Uterus (tissue), 4 donors: ENCODE data around the gene ADGRL3. TPM values are rescaled to one million over a fixed set of nuclear protein-coding genes. Genes with fewer than 3 reads are reported as not detected.

Experiments
- DNase-seq, 2 donors: peaks; one replicate each; pipeline ENCODE4 v3.0.0-alpha.2; 2019 to 2020
- H3K27ac ChIP-seq, 2 donors: fragments of 200-600 bp; sonication (generic); 1 replicate in 1 of 2; 2 replicates in 1 of 2; pipeline ENCODE4 v1.5.1; 2016 to 2018
- H3K27me3 ChIP-seq, 2 donors: fragments of 200-600 bp; sonication (generic); one replicate each; pipeline ENCODE4 v1.5.1; 2018 to 2019; ENCODE audit warnings: control low read depth in 1 of 2
- H3K36me3 ChIP-seq, 2 donors: fragments of 200-600 bp; sonication (generic); one replicate each; pipeline ENCODE4 v1.5.1; 2019; ENCODE audit warnings: control low read depth in 1 of 2
- H3K4me1 ChIP-seq, 2 donors: fragments of 200-600 bp; sonication (generic); one replicate each; pipeline ENCODE4 v1.5.1; 2018 to 2019; ENCODE audit warnings: control low read depth in 1 of 2
- H3K4me3 ChIP-seq, 2 donors: fragments of 200-600 bp; sonication (generic); 1 replicate in 1 of 2; 2 replicates in 1 of 2; pipeline ENCODE4 v1.5.1; 2018 to 2019; ENCODE audit warnings: mild to moderate bottlenecking in 1 of 2
- H3K9me3 ChIP-seq, 2 donors: fragments of 200-600 bp; sonication (generic); one replicate each; pipeline ENCODE4 v1.5.1; 2019; ENCODE audit warnings: control low read depth in 1 of 2
- CTCF ChIP-seq, 4 experiments: fragments of 200-600 bp in 2 of 4; fragments of 450-650 bp in 2 of 4; sonication (generic) in 2 of 4; IDR thresholded peaks; one replicate each; pipeline ENCODE4 v1.5.1; 2016 to 2019; ENCODE audit warnings: antibody characterized with exemption in 4 of 4, mild to moderate bottlenecking in 2 of 4, moderate library complexity in 1 of 4
- POLR2A ChIP-seq, 2 donors: fragments of 450-650 bp; IDR thresholded peaks; one replicate each; pipeline ENCODE4 v1.6.1; 2016; ENCODE audit warnings: antibody characterized with exemption in 2 of 2, mild to moderate bottlenecking in 1 of 2, moderate library complexity in 1 of 2
- intact Hi-C: fragments of 100-400 bp; cut with DNase I; formaldehyde crosslinking; loops from one replicate; pipeline ENCODE4 v1.15.1; 2023; ENCODE audit warnings: low total_unique reads
- total RNA-seq, 4 donors: library from RNA; depleted of rRNA in 3 of 4; stranded (reverse); fragments of >200 nt in 3 of 4; gene quantifications; one replicate each; pipeline versions ENCODE4 v1.1.0 to v1.2.4, GENCODE V29; 2014 to 2023
- donor health status: DM: yes; HTN: yes; CAD: no.

Gene ADGRL3
- total RNA-seq, 4 donors from 2014 or later: 31.5 to 411 (median 74.3) TPM

- Histone ChIP-seq H3K4me3 (no peak overlapping the region), H3K27me3 (no peaks in the 10 kb centered on the region), H3K4me1 (no peaks in the 10 kb centered on the region), H3K9me3 (no peaks in the 10 kb centered on the region), H3K36me3 (no peaks in the 10 kb centered on the region), H3K27ac (no peak overlapping the region)
- DNase-seq: no peak
- intact Hi-C loops: no loop called here
- TF ChIP-seq POLR2A (IDR thresholded peaks at IDR 0.05) (no peak), CTCF (IDR thresholded peaks at IDR 0.05) (no peak)
Measured at GRCh38 chr4:61864286-61864685, 664.2 kb downstream of the ADGRL3 start.

GRCh38 chr4:61866378-61867030 is 666.4 kb downstream of the ADGRL3 start:
- H3K9me3 ChIP-seq: no peaks in the 10 kb centered on the region
- intact Hi-C loops: no loop called here
- TF ChIP-seq CTCF (IDR thresholded peaks at IDR 0.05): no peak
- TF ChIP-seq POLR2A (IDR thresholded peaks at IDR 0.05): no peak
- no peaks in the 10 kb centered on the region for H3K27me3 ChIP-seq
- no peak overlapping the region for H3K27ac ChIP-seq
- H3K36me3 ChIP-seq: no peaks in the 10 kb centered on the region
- no peak for DNase-seq
- no peaks in the 10 kb centered on the region for H3K4me1 ChIP-seq
- no peak overlapping the region for H3K4me3 ChIP-seq

GRCh38 chr4:61872983-61873382 is 672.9 kb downstream of the ADGRL3 start:
- Histone ChIP-seq H3K36me3 (no peaks in the 10 kb centered on the region), H3K9me3 (no peaks in the 10 kb centered on the region), H3K4me3 (no peak overlapping the region), H3K27me3 (no peaks in the 10 kb centered on the region), H3K27ac (no peak overlapping the region), H3K4me1 (no peaks in the 10 kb centered on the region)
- TF ChIP-seq CTCF (IDR thresholded peaks at IDR 0.05) (no peak), POLR2A (IDR thresholded peaks at IDR 0.05) (no peak)
- intact Hi-C loops: no loop called here
- DNase-seq: no peak

DNA sequence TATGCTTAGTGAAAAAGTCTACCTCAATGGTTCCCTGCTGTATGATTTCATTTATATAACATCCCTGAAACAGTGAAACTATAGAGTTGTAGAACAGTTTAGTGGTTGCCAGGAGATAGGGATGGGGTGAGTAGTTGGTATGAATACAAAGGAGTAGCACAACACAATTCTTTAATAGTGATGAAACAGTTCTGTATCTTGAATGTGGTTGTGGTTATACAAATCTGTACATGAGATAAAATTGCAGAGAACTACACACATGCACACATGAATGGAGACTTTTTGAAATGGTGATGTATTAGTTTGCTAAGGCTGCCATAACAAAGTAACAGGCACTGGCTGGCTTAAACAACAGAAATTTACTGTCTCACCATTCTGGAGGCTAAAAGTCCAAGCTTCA is 677.1 kb downstream of the ADGRL3 start:
- intact Hi-C loops: no loop called here
- TF ChIP-seq CTCF (IDR thresholded peaks at IDR 0.05) (no peak), POLR2A (IDR thresholded peaks at IDR 0.05) (no peak)
- H3K27ac ChIP-seq: no peak overlapping the region
- no peaks in the 10 kb centered on the region for H3K36me3 ChIP-seq
- H3K4me1 ChIP-seq: no peaks in the 10 kb centered on the region
- DNase-seq: no peak
- H3K4me3 ChIP-seq: no peak overlapping the region
- H3K9me3 ChIP-seq: no peaks in the 10 kb centered on the region
- no peaks in the 10 kb centered on the region for H3K27me3 ChIP-seq

DNA sequence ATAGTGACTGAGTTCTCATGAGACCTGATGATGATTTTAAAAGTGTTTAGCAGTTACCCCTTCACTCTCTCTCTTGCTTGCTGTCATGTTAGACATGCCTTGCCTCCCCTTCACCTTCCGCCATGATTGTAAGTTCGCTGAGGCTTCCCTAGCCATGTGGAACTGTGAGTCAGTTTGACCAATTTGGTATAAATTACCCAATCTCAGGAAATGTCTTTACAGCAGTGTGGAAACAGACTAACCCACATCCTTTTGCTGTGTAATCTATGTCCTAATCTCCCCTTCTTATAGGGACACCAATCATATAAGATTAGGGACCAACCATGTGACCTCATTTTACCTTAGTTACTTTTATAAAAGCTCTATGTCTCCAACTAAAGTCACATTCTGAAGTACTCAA is 677.8 kb downstream of the ADGRL3 start:
- H3K27me3 ChIP-seq: no peaks in the 10 kb centered on the region

More for the DNA sequence above, 677.8 kb downstream of the ADGRL3 start:
- Histone ChIP-seq H3K27ac (no peak overlapping the region), H3K4me1 (no peaks in the 10 kb centered on the region), H3K9me3 (no peaks in the 10 kb centered on the region), H3K4me3 (no peak overlapping the region), H3K36me3 (no peaks in the 10 kb centered on the region)
- no peak for DNase-seq
- no peak for TF ChIP-seq POLR2A (IDR thresholded peaks at IDR 0.05)
- no peak for TF ChIP-seq CTCF (IDR thresholded peaks at IDR 0.05)
- intact Hi-C loops: no loop called here
